ENCODE results near the gene SUPT20HL1. TPM values are rescaled to one million over a fixed set of nuclear protein-coding genes. Genes with fewer than 3 reads are reported as not detected.

SUPT20HL1 gene
- total and polyA plus RNA-seq, 4 donors, result not detected

- TF ChIP-seq CTCF (IDR thresholded peaks at IDR 0.05; ENCODE audit: control extremely low read depth, extremely low read depth), result no peak
- DNase-seq, result no peak
- no peak overlapping the region for H3K4me3 ChIP-seq
Observed at GRCh38 chrX:24343719-24344118, 16.7 kb upstream of the SUPT20HL1 start.

GRCh38 chrX:24347881-24348280 is 12.6 kb upstream of the SUPT20HL1 start:
- no peak overlapping the region for H3K4me3 ChIP-seq
- 27 to 50% methylated on average over 1 of the region's 1 CpG for WGBS, 2 donors
- no peaks in the 10 kb centered on the region for H3K36me3 ChIP-seq (ENCODE audit: control insufficient read depth in 4 of 4, insufficient read depth in 4 of 4, low read length in 4 of 4)
- peaks cover 0 to 35% (median 7%) of the 10 kb centered on the region in 3 donors for H3K27me3 ChIP-seq (ENCODE audit: control insufficient read depth in 3 of 3, insufficient read depth in 3 of 3, low read length in 2 of 3)
- no peak for TF ChIP-seq CTCF (IDR thresholded peaks at IDR 0.05; ENCODE audit: control extremely low read depth, extremely low read depth)
- H3K9me3 ChIP-seq (ENCODE audit: control insufficient read depth in 4 of 4, insufficient read depth in 3 of 4, low read length in 3 of 4), result no peaks in the 10 kb centered on the region
- H3K27ac ChIP-seq (ENCODE audit: low read depth in 1 of 2, low read length in 1 of 2), result no peak overlapping the region
- peak in 1 of 3 donors; percentile 14 for DNase-seq
- no peak overlapping the region for H3K9ac ChIP-seq (ENCODE audit: insufficient read depth in 1 of 2, low read length in 2 of 2)
- no peak for ATAC-seq (ENCODE audit: insufficient read depth, low FRiP score)
- peaks cover 0 to 4% (median 0%) of the 10 kb centered on the region in 5 donors for H3K4me1 ChIP-seq (ENCODE audit: control insufficient read depth in 5 of 5, insufficient read depth in 5 of 5, low read length in 5 of 5)

More at GRCh38 chrX:24343719-24344118, 16.7 kb upstream of the SUPT20HL1 start:
- Histone ChIP-seq H3K27ac (ENCODE audit: low read depth in 1 of 2, low read length in 1 of 2) (no peak overlapping the region), H3K9me3 (ENCODE audit: control insufficient read depth in 4 of 4, insufficient read depth in 3 of 4, low read length in 3 of 4) (no peaks in the 10 kb centered on the region), H3K36me3 (ENCODE audit: control insufficient read depth in 4 of 4, insufficient read depth in 4 of 4, low read length in 4 of 4) (no peaks in the 10 kb centered on the region), H3K27me3 (ENCODE audit: control insufficient read depth in 3 of 3, insufficient read depth in 3 of 3, low read length in 2 of 3) (peaks cover 0 to 53% (median 18%) of the 10 kb centered on the region in 3 donors), H3K4me1 (ENCODE audit: control insufficient read depth in 5 of 5, insufficient read depth in 5 of 5, low read length in 5 of 5) (peaks cover 0 to 4% (median 0%) of the 10 kb centered on the region in 5 donors), H3K9ac (ENCODE audit: insufficient read depth in 1 of 2, low read length in 2 of 2) (no peak overlapping the region)
- ATAC-seq (ENCODE audit: insufficient read depth, low FRiP score), result no peak
- WGBS, 2 donors, result 61 to 72% methylated on average over 9 of the region's 9 CpGs

- Histone ChIP-seq H3K9me3 (ENCODE audit: control insufficient read depth in 4 of 4, insufficient read depth in 3 of 4, low read length in 3 of 4) (no peaks in the 10 kb centered on the region), H3K9ac (ENCODE audit: insufficient read depth in 1 of 2, low read length in 2 of 2) (no peak overlapping the region), H3K4me1 (ENCODE audit: control insufficient read depth in 5 of 5, insufficient read depth in 5 of 5, low read length in 5 of 5) (peaks cover 0 to 4% (median 0%) of the 10 kb centered on the region in 5 donors), H3K27me3 (ENCODE audit: control insufficient read depth in 3 of 3, insufficient read depth in 3 of 3, low read length in 2 of 3) (peaks cover 0 to 33% (median 5%) of the 10 kb centered on the region in 3 donors), H3K27ac (ENCODE audit: low read depth in 1 of 2, low read length in 1 of 2) (no peak overlapping the region), H3K36me3 (ENCODE audit: control insufficient read depth in 4 of 4, insufficient read depth in 4 of 4, low read length in 4 of 4) (no peaks in the 10 kb centered on the region), H3K4me3 (no peak overlapping the region)
- ATAC-seq (ENCODE audit: insufficient read depth, low FRiP score) (no peak), DNase-seq (no peak)
- no peak for TF ChIP-seq CTCF (IDR thresholded peaks at IDR 0.05; ENCODE audit: control extremely low read depth, extremely low read depth)
- 91 to 97% methylated on average over 4 of the region's 4 CpGs for WGBS, 2 donors
Observed at GRCh38 chrX:24350217-24350616, 10.2 kb upstream of the SUPT20HL1 start.

GRCh38 chrX:24355095-24355494 is 5.3 kb upstream of the SUPT20HL1 start:
- peaks cover 0 to 3% (median 0%) of the 10 kb centered on the region in 4 donors for H3K9me3 ChIP-seq (ENCODE audit: control insufficient read depth in 4 of 4, insufficient read depth in 3 of 4, low read length in 3 of 4)
- 88 to 93% methylated on average over 8 of the region's 8 CpGs for WGBS, 2 donors
- no peak overlapping the region for H3K9ac ChIP-seq (ENCODE audit: insufficient read depth in 1 of 2, low read length in 2 of 2)
- TF ChIP-seq CTCF (IDR thresholded peaks at IDR 0.05; ENCODE audit: control extremely low read depth, extremely low read depth), result no peak
- H3K27ac ChIP-seq (ENCODE audit: low read depth in 1 of 2, low read length in 1 of 2), result no peak overlapping the region
- H3K4me3 ChIP-seq, result no peak overlapping the region
- no peaks in the 10 kb centered on the region for H3K4me1 ChIP-seq (ENCODE audit: control insufficient read depth in 5 of 5, insufficient read depth in 5 of 5, low read length in 5 of 5)
- H3K36me3 ChIP-seq (ENCODE audit: control insufficient read depth in 4 of 4, insufficient read depth in 4 of 4, low read length in 4 of 4), result no peaks in the 10 kb centered on the region
- DNase-seq (no peak), ATAC-seq (ENCODE audit: insufficient read depth, low FRiP score) (no peak)
- H3K27me3 ChIP-seq (ENCODE audit: control insufficient read depth in 3 of 3, insufficient read depth in 3 of 3, low read length in 2 of 3), result peaks cover 4 to 22% (median 9%) of the 10 kb centered on the region in 3 donors
